Gastroesophageal sphincter (tissue), 4 donors: ENCODE data around the gene NKAIN1. TPM values are rescaled to one million over a fixed set of nuclear protein-coding genes. Genes with fewer than 3 reads are reported as not detected.

Experiments used
- ATAC-seq: fragments of 150-250 bp; one replicate; pipeline ENCODE4 v1.9.1; 2016; ENCODE audit warnings: mild to moderate bottlenecking, moderate library complexity
- H3K27ac ChIP-seq, 4 donors: fragments of 200-600 bp; sonication (generic) in 3 of 4; 1 replicate in 3 of 4; 2 replicates in 1 of 4; pipeline ENCODE4 v1.5.1; 2016 to 2019
- H3K27me3 ChIP-seq: fragments of 200-600 bp; sonication (generic); one replicate; pipeline ENCODE4 v1.5.1; 2019
- H3K36me3 ChIP-seq, 2 donors: fragments of 200-600 bp; sonication (generic); one replicate each; pipeline ENCODE4 v1.5.1; 2019; ENCODE audit warnings: control low read depth in 1 of 2
- H3K4me1 ChIP-seq, 3 donors: fragments of 200-600 bp; sonication (generic); 1 replicate in 2 of 3; 2 replicates in 1 of 3; pipeline ENCODE4 v1.5.1; 2016 to 2019; ENCODE audit warnings: control low read depth in 2 of 3
- H3K4me3 ChIP-seq, 2 donors: fragments of 200-600 bp; sonication (generic); one replicate each; pipeline ENCODE4 v1.5.1; 2019; ENCODE audit warnings: mild to moderate bottlenecking in 1 of 2, moderate library complexity in 1 of 2
- H3K9me3 ChIP-seq, 3 donors: fragments of 200-600 bp; sonication (generic); one replicate each; pipeline ENCODE4 v1.5.1; 2017 to 2019; ENCODE audit warnings: control low read depth in 2 of 3
- CTCF ChIP-seq, 4 experiments: fragments of 200-600 bp in 2 of 4; fragments of 450-650 bp in 2 of 4; sonication (generic) in 1 of 4; IDR thresholded peaks; one replicate each; pipeline ENCODE4 v1.5.1; 2017 to 2019; ENCODE audit warnings: antibody characterized with exemption in 4 of 4, mild to moderate bottlenecking in 2 of 4, moderate library complexity in 2 of 4
- EP300 ChIP-seq: sonication (generic); formaldehyde crosslinking; IDR thresholded peaks from one replicate; pipeline ENCODE4 v1.6.1; 2017; ENCODE audit warnings: antibody characterized with exemption, mild to moderate bottlenecking
- POLR2A ChIP-seq, 2 donors: fragments of 450-650 bp; IDR thresholded peaks; one replicate each; pipeline ENCODE4 v1.6.1; 2017; ENCODE audit warnings: antibody characterized with exemption in 2 of 2, mild to moderate bottlenecking in 2 of 2, moderate library complexity in 1 of 2
- POLR2AphosphoS5 ChIP-seq: sonication (generic); formaldehyde crosslinking; IDR thresholded peaks from one replicate; pipeline ENCODE4 v1.6.1; 2017; ENCODE audit warnings: antibody characterized with exemption
- WGBS, 2 donors: methylation state at CpG; one replicate each; pipeline ENCODE4 v1.1.5; 2018; ENCODE audit warnings: low coverage in 1 of 2; 5-methylcytosine and 5-hydroxymethylcytosine counted together
- total RNA-seq, 4 donors: library from RNA; depleted of rRNA; stranded (reverse); fragments of >200 nt; gene quantifications; one replicate each; pipeline ENCODE4 v1.1.0, GENCODE V29; 2016

The NKAIN1 gene
- total RNA-seq, 4 donors from 2014 or later: not detected

- Histone ChIP-seq H3K36me3 (no peaks in the 10 kb centered on the region), H3K9me3 (no peaks in the 10 kb centered on the region), H3K27me3 (no peaks in the 10 kb centered on the region), H3K4me1 (peaks cover 0 to 20% (median 5%) of the 10 kb centered on the region in 3 donors), H3K27ac (no peak overlapping the region), H3K4me3 (no peak overlapping the region)
- 61 to 75% methylated on average over 4 to 8 of the region's 9 CpGs for WGBS, 2 donors
- TF ChIP-seq CTCF (IDR thresholded peaks at IDR 0.05): no peak
- TF ChIP-seq POLR2A (IDR thresholded peaks at IDR 0.05): no peak
- no peak for TF ChIP-seq EP300
- no peak for TF ChIP-seq POLR2AphosphoS5
- ATAC-seq: no peak
These were observed 79.6 kb downstream of the NKAIN1 start for GRCh38 chr1:31159869-31160611.

GRCh38 chr1:31159323-31159722 lies 80.4 kb downstream of the NKAIN1 start:
- H3K4me3 ChIP-seq: no peak overlapping the region
- no peaks in the 10 kb centered on the region for H3K27me3 ChIP-seq
- no peak overlapping the region for H3K27ac ChIP-seq
- no peak for ATAC-seq
- no peak for TF ChIP-seq POLR2AphosphoS5
- TF ChIP-seq EP300: no peak
- no peak for TF ChIP-seq POLR2A (IDR thresholded peaks at IDR 0.05)
- no peak for TF ChIP-seq CTCF (IDR thresholded peaks at IDR 0.05)
- H3K4me1 ChIP-seq: peaks cover 0 to 25% (median 5%) of the 10 kb centered on the region in 3 donors
- 100% methylated on average over 2 of the region's 2 CpGs; no CpG with 5 or more reads in 1 of the 2 donors for WGBS, 2 donors
- no peaks in the 10 kb centered on the region for H3K9me3 ChIP-seq
- no peaks in the 10 kb centered on the region for H3K36me3 ChIP-seq

GRCh38 chr1:31155216-31155806 lies 84.4 kb downstream of the NKAIN1 start:
- H3K4me3 ChIP-seq: peak overlapping the region; percentile 68 to 87
- no peaks in the 10 kb centered on the region for H3K9me3 ChIP-seq
- no peaks in the 10 kb centered on the region for H3K36me3 ChIP-seq
- WGBS, 2 donors: 0% methylated on average over 3 to 11 of the region's 46 CpGs
- H3K27me3 ChIP-seq: no peaks in the 10 kb centered on the region
- peak overlapping the region in 3 of 4 donors; percentile 85 to 86 (median 85) for H3K27ac ChIP-seq
- ATAC-seq: peak; percentile 87
- peaks cover 0 to 18% (median 5%) of the 10 kb centered on the region in 3 donors for H3K4me1 ChIP-seq
- TF ChIP-seq POLR2A (IDR thresholded peaks at IDR 0.05) (peak; percentile 15 to 16), CTCF (IDR thresholded peaks at IDR 0.05) (peak in 3 of 4 experiments; percentile 28 to 60 (median 41)), EP300 (no peak), POLR2AphosphoS5 (no peak)

- 18 to 60% methylated on average over 1 to 6 of the region's 51 CpGs for WGBS, 2 donors
- TF ChIP-seq EP300: no peak
- no peak for TF ChIP-seq POLR2A (IDR thresholded peaks at IDR 0.05)
- no peak for TF ChIP-seq POLR2AphosphoS5
- no peak for TF ChIP-seq CTCF (IDR thresholded peaks at IDR 0.05)
- no peaks in the 10 kb centered on the region for H3K9me3 ChIP-seq
These were observed 85.0 kb downstream of the NKAIN1 start for GRCh38 chr1:31154632-31155215.

More at GRCh38 chr1:31154632-31155215, 85.0 kb downstream of the NKAIN1 start:
- H3K4me3 ChIP-seq: peak overlapping the region; percentile 68 to 87
- H3K27me3 ChIP-seq: no peaks in the 10 kb centered on the region
- peaks cover 0 to 18% (median 5%) of the 10 kb centered on the region in 3 donors for H3K4me1 ChIP-seq
- peak overlapping the region; percentile 6 to 86 (median 85) for H3K27ac ChIP-seq
- no peaks in the 10 kb centered on the region for H3K36me3 ChIP-seq
- peak; percentile 87 for ATAC-seq
